IPS-18c (cell line): ENCODE measurements around the gene PPIB.
"Not testable (repeated sequence)": the region's sequence is repeated elsewhere in the genome, so short reads cannot be mapped to it uniquely, and the experiment has no call there.

Experiments
- H3K4me3 ChIP-seq: 2 replicates; pipeline ENCODE4 v1.7.0; 2013; ENCODE audit warnings: low read depth, mild to moderate bottlenecking, low read length, moderate library complexity; ENCODE audit not compliant: insufficient read depth
- H3K9me3 ChIP-seq: one replicate; pipeline ENCODE4 v1.6.1; 2013; ENCODE audit warnings: mild to moderate bottlenecking, low read length, moderate library complexity; ENCODE audit not compliant: control insufficient read depth, insufficient read depth

Gene PPIB

GRCh38 chr15:64125978-64126377 lies 36.8 kb downstream of the PPIB start:
- no peaks in the 10 kb centered on the region for H3K9me3 ChIP-seq
- no peak overlapping the region for H3K4me3 ChIP-seq

DNA sequence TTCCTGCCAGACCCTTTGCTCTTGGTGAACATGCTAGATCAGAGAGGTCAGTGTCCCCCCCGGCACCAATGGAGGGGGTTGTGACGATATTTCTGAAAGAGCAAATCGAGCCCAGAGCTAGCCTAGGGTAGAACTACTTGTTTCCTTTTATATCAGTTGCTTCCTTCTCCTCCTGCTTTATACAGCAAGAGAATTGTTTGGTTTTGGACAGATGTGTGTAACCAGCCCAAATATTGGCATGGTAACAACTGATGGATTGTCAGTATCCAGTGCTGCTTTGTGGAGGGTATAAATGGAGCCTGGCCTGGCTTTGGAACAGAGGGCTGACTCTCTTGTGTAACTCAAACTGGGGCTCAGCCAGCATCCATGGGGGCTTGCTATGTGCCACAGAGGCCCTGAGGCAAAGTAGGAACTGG lies 39.9 kb downstream of the PPIB start:
- Histone ChIP-seq H3K4me3 (no peak overlapping the region), H3K9me3 (no peaks in the 10 kb centered on the region)

GRCh38 chr15:64122444-64122843 lies 40.4 kb downstream of the PPIB start:
- no peak overlapping the region for H3K4me3 ChIP-seq
- no peaks in the 10 kb centered on the region for H3K9me3 ChIP-seq

DNA sequence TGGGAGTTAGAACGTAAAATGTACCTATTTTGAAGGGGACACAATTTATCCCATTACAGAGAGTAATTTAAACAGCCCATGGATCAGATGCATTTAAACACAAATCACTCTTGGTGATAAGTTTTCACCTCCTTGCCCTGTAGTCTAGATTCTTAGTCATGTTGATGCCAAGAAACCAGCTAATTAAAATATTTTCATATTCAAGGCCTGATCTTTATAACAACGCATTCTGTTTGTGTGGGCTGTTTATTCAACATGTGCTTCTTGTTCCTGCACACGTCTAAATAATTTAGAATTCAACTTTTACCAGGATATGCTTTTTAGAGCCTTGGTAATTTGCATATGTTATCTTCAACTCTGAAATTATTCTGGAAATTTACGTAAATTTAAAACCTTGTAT lies 41.2 kb downstream of the PPIB start:
- no peaks in the 10 kb centered on the region for H3K9me3 ChIP-seq
- no peak overlapping the region for H3K4me3 ChIP-seq

DNA sequence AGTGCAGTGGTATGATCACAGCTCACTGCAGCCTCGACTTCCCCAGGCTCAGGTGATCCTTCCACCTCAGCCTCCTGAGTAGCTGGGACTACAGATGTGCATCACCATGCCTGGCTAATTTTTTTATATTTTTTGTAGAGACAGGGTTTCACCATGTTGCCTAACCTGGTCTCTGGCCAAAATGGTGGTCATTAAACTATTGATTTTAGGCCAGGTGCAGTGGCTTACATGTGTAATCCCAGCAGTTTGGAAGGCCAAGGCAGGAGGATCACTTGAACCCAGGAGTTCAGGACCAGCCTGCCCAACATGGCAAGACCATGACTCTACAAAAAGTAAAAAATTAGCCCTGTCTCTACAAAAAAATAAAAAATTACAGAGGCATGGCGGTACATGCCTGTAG lies 42.5 kb downstream of the PPIB start:
- not testable (repeated sequence) for H3K9me3 ChIP-seq, H3K4me3 ChIP-seq

DNA sequence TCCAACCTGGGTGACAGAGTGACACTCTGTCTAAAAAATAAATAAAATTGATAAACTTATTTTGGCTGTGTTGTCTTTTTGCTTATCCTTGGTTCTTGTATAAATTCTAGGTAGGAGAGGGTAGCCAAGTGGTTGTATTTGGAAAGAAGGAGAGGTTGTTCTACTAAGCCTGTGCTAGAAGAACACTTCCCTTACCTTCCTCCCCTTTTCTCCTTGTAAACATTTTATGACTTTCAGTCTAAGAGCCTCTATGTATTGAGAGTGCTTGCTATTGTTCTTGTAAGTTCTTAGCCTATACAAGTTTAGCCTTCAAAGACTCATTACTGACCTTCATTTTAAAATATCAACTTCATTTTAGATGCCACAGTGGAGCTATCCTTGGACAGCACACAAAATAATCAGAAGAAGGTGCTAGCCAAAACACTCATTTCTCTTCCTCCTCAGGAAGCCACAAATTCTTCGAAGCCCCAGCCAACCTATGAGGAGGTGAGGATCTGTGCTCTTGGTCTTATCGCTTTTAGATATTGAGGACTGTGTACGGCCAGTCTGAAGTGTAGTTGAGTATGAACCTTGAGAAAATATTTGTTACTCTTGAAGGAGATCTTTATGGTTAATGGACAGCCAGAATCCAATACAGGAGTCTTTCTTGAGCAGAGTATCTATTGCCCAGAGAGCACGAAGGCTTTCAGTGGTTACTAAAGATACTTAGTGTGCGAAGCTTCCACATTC lies 44.9 kb downstream of the PPIB start:
- no peaks in the 10 kb centered on the region for H3K9me3 ChIP-seq
- no peak overlapping the region for H3K4me3 ChIP-seq

- Histone ChIP-seq H3K9me3 (no peaks in the 10 kb centered on the region), H3K4me3 (no peak overlapping the region)
Observed at GRCh38 chr15:64112904-64113303, 49.9 kb downstream of the PPIB start.

DNA sequence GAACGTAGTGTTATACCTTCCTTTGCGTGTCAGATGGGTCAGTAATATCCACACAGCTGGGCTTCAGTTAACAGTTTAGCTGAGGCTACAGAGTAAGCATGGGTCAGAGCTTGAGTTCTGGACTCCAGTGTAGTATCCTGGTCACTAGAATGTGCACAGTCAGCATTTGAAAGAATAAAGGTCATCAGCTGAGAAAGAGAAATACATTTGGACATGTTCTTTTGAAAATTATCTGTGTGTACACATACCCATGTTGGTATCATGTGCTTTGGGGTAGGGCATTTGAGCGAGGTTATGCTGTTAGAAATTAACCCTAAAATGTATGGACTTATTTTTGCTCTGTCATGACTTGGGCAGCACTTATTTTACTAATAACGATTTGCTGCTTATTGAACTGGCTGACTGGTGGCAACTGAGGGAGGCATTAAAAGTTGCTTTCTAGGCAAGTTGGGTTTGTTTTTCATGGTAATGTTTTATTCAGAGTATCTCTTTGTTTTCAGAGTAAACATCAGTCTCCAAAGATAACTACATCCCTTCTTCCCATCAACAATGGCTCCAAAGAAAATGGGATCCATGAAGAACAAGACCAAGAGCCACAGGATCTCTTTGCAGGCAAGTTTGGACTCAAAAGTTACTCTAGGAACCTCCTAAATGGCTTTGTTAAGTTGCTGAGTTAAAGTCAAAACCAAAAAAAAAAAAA lies 50.6 kb downstream of the PPIB start:
- Histone ChIP-seq H3K4me3 (no peak overlapping the region), H3K9me3 (no peaks in the 10 kb centered on the region)

GRCh38 chr15:64111679-64112050 lies 51.2 kb downstream of the PPIB start:
- H3K9me3 ChIP-seq = no peaks in the 10 kb centered on the region
- H3K4me3 ChIP-seq = no peak overlapping the region

- no peak overlapping the region for H3K4me3 ChIP-seq
- H3K9me3 ChIP-seq = no peaks in the 10 kb centered on the region
Observed at GRCh38 chr15:64110950-64111678, 51.7 kb downstream of the PPIB start.

DNA sequence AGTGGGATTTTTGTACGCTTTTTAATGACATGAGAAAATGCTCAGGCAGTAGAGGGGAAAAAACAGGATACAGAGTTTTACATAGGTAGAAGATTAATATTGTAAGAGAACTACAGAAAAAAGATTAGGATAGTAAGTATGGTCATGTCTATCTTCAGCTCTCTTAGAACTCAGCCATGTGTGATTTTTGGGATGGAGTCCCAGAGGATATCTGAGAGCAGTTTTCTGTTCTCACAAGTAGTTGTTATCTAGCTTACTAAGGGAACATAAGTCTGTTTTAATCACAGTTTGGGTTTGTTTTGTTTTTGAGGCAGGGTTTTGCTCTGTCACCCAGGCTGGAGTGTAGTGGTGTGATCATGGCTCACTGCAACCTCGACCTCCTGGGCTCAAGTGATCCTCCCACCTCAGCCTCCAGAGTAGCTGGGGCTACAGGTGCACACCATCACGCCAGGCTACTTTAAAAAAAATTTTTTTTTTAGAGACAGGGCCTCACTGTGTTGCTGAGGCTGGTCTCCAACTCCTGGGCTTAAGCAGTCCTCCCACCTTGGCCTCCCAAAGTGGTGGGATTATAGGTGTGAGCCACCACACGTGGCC lies 52.6 kb downstream of the PPIB start:
- H3K4me3 ChIP-seq, H3K9me3 ChIP-seq: not testable (repeated sequence)

DNA sequence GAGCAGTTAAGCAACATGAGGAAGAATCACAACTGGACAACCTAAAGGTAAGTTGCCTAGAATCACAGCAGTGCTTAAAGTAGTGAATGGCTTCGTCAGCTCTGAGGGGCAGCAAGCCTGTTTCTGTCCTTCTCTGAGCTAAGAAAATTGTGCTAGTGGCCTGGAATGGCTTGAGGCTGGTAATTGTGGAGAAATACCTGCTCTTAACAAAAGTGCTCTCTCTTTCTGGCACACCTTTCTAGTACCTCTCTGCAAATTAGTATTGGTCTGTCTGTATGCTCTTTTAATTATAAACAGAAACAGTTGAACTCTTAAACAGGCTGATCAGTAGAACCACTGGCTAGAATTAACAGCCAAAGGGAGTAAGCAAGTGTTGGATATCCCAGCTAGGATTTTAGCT lies 55.5 kb downstream of the PPIB start:
- Histone ChIP-seq H3K9me3 (no peaks in the 10 kb centered on the region), H3K4me3 (no peak overlapping the region)
